ENCODE data around the gene SUDS3.

Gene SUDS3

GRCh38 chr12:118361092-118361404 lies 15.3 kb upstream of the SUDS3 start:
- TF ChIP-seq CTCF (IDR thresholded peaks at IDR 0.05; ENCODE audit: low read depth, low read length, missing control alignments) = no peak

GRCh38 chr12:118361889-118362288 lies 14.5 kb upstream of the SUDS3 start:
- no peak for DNase-seq (ENCODE audit: extremely low read depth, low read depth)
- TF ChIP-seq CTCF (IDR thresholded peaks at IDR 0.05; ENCODE audit: low read depth, low read length, missing control alignments) = no peak
- no peak overlapping the region for H3K4me3 ChIP-seq (replicated peaks; ENCODE audit: low read depth, low read length)

More at GRCh38 chr12:118361092-118361404, 15.3 kb upstream of the SUDS3 start:
- no peak overlapping the region for H3K4me3 ChIP-seq (replicated peaks; ENCODE audit: low read depth, low read length)
- DNase-seq (ENCODE audit: extremely low read depth, low read depth) = no peak

- no peak for DNase-seq (ENCODE audit: extremely low read depth, low read depth)
- TF ChIP-seq CTCF (IDR thresholded peaks at IDR 0.05; ENCODE audit: low read depth, low read length, missing control alignments) = no peak
- no peak overlapping the region for H3K4me3 ChIP-seq (replicated peaks; ENCODE audit: low read depth, low read length)
Measured at GRCh38 chr12:118368821-118369220, 7.5 kb upstream of the SUDS3 start.

GRCh38 chr12:118370601-118371000 lies 5.8 kb upstream of the SUDS3 start:
- no peak for TF ChIP-seq CTCF (IDR thresholded peaks at IDR 0.05; ENCODE audit: low read depth, low read length, missing control alignments)
- peak overlapping the region; percentile 90 for H3K4me3 ChIP-seq (replicated peaks; ENCODE audit: low read depth, low read length)
- DNase-seq (ENCODE audit: extremely low read depth, low read depth) = no peak

GRCh38 chr12:118371321-118372282 lies 4.8 kb upstream of the SUDS3 start:
- no peak for DNase-seq (ENCODE audit: extremely low read depth, low read depth)
- peak overlapping the region; percentile 90 for H3K4me3 ChIP-seq (replicated peaks; ENCODE audit: low read depth, low read length)
- no peak for TF ChIP-seq CTCF (IDR thresholded peaks at IDR 0.05; ENCODE audit: low read depth, low read length, missing control alignments)

- no peak for TF ChIP-seq CTCF (IDR thresholded peaks at IDR 0.05; ENCODE audit: low read depth, low read length, missing control alignments)
- peak within 1 kb of the TSS; percentile 90 for H3K4me3 ChIP-seq (replicated peaks; ENCODE audit: low read depth, low read length)
- DNase-seq (ENCODE audit: extremely low read depth, low read depth) = peak; percentile 93
Measured at GRCh38 chr12:118372541-118373495, 3.5 kb upstream of the SUDS3 start, which contains the start of gene TAOK3. Gene TAOK3 (minus strand): TSS chr12:118372907. CDS start chr12:118255567, 117,340 bp downstream.
